Measurements from ENCODE around the gene MFN1. TPM values are rescaled to one million over a fixed set of nuclear protein-coding genes. Genes with fewer than 3 reads are reported as not detected.

Gene MFN1
- total RNA-seq = 10 to 100 TPM; 50.5 to 53.3 TPM

DNA sequence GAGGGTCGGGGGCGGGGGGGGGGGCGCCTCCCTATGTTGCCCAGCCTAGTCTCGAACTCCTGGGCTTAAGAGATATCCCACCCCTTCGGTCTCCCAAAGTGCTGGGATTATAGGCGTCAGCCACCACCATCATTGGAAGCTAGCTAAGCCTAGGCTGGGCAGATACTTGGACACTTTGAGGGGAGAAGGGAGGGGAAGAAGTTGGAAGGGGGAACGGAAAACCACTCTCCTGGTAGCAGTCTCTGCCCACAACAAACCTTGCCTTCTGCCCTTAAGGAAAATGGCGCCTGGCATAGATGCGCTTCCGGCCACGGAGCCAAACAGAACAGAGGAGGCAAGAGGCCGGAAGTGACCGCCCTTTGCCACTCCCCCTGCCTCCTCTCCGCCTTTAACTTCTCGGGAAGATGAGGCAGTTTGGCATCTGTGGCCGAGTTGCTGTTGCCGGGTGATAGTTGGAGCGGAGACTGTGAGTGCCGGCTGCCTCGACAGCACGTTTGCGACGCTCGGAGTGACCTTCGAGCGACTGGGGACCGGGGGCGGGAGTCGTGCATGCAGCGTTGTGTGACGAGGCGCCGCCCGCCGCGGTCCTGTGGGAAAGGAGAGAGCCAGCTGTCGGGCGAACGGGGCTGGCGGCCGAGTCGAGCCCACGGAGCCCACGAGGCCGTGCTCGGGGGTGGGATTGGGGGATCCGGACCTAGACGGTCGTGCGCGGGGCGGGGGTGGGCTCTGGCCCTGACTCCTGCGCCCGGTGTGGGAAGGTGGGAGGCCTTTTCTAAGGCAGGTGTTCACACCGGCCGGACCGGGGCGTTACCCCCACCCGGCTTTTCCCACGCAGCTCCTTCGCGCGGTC, at the start of gene MFN1:
Gene MFN1, plus strand, starts transcription at position 365 of the 850 bp plus-strand sequence. CDS start 1,143 bp downstream, outside the sequence.
- intact Hi-C loops (cut with DNase I) = no loop called here
- DNase-seq = peak; percentile 95
- Histone ChIP-seq H3K4me1 (peaks cover 5% of the 10 kb centered on the region), H3K27me3 (no peaks in the 10 kb centered on the region), H3K27ac (peak within 1 kb of the TSS; percentile 88), H3K36me3 (no peaks in the 10 kb centered on the region), H3K9ac (ENCODE audit: low read depth in 2 of 2, low read length in 2 of 2) (peak within 1 kb of the TSS; percentile 78 to 93), H3K9me3 (no peaks in the 10 kb centered on the region), H3K4me3 (peak within 1 kb of the TSS; percentile 93)
- TF ChIP-seq, protein P1, sequence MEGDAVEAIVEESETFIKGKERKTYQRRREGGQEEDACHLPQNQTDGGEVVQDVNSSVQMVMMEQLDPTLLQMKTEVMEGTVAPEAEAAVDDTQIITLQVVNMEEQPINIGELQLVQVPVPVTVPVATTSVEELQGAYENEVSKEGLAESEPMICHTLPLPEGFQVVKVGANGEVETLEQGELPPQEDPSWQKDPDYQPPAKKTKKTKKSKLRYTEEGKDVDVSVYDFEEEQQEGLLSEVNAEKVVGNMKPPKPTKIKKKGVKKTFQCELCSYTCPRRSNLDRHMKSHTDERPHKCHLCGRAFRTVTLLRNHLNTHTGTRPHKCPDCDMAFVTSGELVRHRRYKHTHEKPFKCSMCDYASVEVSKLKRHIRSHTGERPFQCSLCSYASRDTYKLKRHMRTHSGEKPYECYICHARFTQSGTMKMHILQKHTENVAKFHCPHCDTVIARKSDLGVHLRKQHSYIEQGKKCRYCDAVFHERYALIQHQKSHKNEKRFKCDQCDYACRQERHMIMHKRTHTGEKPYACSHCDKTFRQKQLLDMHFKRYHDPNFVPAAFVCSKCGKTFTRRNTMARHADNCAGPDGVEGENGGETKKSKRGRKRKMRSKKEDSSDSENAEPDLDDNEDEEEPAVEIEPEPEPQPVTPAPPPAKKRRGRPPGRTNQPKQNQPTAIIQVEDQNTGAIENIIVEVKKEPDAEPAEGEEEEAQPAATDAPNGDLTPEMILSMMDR (IDR thresholded peaks at IDR 0.05) = no peak

DNA sequence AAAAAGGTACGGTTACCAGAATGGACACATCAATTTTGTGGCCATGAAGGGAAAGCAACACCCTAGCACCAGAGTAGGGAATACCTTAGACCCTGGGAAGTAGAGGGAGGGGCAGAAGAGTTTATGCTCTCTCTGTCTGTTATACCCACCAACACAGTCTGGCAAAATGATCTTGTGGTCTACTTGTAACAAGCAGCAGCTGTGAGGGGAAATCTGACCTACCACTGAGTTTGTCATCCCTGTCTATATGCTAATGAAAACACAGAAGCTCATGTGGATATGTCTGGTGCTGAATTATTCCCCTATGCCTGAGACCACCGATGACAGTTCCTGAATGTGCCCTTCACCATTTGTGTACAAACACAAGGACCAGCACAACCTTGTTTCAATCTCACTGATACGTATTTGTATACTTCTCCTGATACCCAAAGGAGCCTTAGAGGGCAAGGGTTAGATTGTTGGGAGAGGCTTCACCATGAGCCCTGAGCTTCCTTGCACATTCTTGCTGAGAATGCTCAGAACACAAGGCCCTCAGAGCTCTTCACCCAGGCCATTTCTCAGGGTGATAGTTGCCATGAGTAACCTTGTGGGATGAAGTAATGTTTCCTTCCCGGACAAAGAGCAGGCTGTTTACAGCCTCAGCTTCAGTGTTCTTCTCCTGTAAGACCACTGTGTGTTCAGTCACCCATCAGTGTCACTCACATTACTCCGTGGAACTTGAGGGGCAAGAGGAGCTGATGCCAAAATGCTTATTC, 49.4 kb upstream of the MFN1 start:
- H3K4me1 ChIP-seq = no peaks in the 10 kb centered on the region
- TF ChIP-seq, protein P1 (IDR thresholded peaks at IDR 0.05) = no peak
- no peaks in the 10 kb centered on the region for H3K9me3 ChIP-seq
- H3K27me3 ChIP-seq = no peaks in the 10 kb centered on the region
- no peak for DNase-seq
- H3K4me3 ChIP-seq = no peak overlapping the region
- H3K36me3 ChIP-seq = no peaks in the 10 kb centered on the region
- no peak overlapping the region for H3K27ac ChIP-seq
- intact Hi-C loops (cut with DNase I) = no loop called here
- H3K9ac ChIP-seq (ENCODE audit: low read depth in 2 of 2, low read length in 2 of 2) = no peak overlapping the region

DNA sequence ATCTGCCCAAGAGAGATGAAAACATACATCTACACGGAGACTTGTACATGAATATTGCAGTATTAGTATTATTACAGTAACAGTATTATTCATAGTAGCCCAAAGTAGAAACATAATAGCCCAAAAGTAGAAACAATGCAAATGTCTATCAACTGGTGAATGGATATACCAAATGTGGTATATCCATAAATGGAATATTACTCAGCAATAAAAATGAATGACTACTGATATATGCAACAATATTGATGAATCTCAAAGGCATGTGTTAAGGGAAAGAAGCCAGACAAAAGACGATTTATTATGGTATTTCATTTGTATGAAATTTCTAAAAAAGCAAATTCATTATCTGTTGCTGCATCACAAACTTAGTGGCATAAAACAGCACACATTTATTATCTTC, 48.2 kb upstream of the MFN1 start:
- Histone ChIP-seq H3K36me3 (no peaks in the 10 kb centered on the region), H3K4me1 (no peaks in the 10 kb centered on the region), H3K27ac (no peak overlapping the region), H3K4me3 (no peak overlapping the region), H3K27me3 (no peaks in the 10 kb centered on the region), H3K9me3 (no peaks in the 10 kb centered on the region), H3K9ac (ENCODE audit: low read depth in 2 of 2, low read length in 2 of 2) (no peak overlapping the region)
- no peak for DNase-seq
- intact Hi-C loops (cut with DNase I) = no loop called here
- TF ChIP-seq, protein P1 (IDR thresholded peaks at IDR 0.05) = no peak

GRCh38 chr3:179299999-179300613, 47.4 kb upstream of the MFN1 start:
- Histone ChIP-seq H3K4me1 (no peaks in the 10 kb centered on the region), H3K9me3 (no peaks in the 10 kb centered on the region), H3K9ac (ENCODE audit: low read depth in 2 of 2, low read length in 2 of 2) (no peak overlapping the region), H3K4me3 (no peak overlapping the region), H3K27me3 (no peaks in the 10 kb centered on the region), H3K27ac (no peak overlapping the region), H3K36me3 (no peaks in the 10 kb centered on the region)
- DNase-seq = no peak
- intact Hi-C loops (cut with DNase I) = no loop called here
- TF ChIP-seq, protein P1 (IDR thresholded peaks at IDR 0.05) = no peak

- no peak overlapping the region for H3K9ac ChIP-seq (ENCODE audit: low read depth in 2 of 2, low read length in 2 of 2)
- no peaks in the 10 kb centered on the region for H3K27me3 ChIP-seq
- no peaks in the 10 kb centered on the region for H3K9me3 ChIP-seq
- H3K36me3 ChIP-seq = no peaks in the 10 kb centered on the region
- intact Hi-C loops (cut with DNase I) = no loop called here
- TF ChIP-seq, protein P1 (IDR thresholded peaks at IDR 0.05) = no peak
- H3K4me1 ChIP-seq = no peaks in the 10 kb centered on the region
- no peak overlapping the region for H3K27ac ChIP-seq
- no peak for DNase-seq
- no peak overlapping the region for H3K4me3 ChIP-seq
Observed at GRCh38 chr3:179301645-179302044, 45.9 kb upstream of the MFN1 start.
